HG03060 (cell line): Measurements from ENCODE around the gene SLC34A3.
A peak's percentile ranks its signal among the peaks of the same experiment; 100 is the strongest.

ENCODE experiments used
- ATAC-seq: cut with Tn5 transposase; IDR thresholded peaks from one replicate; pipeline ENCODE4 v1.9.1; 2021; ENCODE audit warnings: low read depth, moderate number of reproducible peaks; ENCODE audit not compliant: unreplicated experiment

The SLC34A3 gene

DNA sequence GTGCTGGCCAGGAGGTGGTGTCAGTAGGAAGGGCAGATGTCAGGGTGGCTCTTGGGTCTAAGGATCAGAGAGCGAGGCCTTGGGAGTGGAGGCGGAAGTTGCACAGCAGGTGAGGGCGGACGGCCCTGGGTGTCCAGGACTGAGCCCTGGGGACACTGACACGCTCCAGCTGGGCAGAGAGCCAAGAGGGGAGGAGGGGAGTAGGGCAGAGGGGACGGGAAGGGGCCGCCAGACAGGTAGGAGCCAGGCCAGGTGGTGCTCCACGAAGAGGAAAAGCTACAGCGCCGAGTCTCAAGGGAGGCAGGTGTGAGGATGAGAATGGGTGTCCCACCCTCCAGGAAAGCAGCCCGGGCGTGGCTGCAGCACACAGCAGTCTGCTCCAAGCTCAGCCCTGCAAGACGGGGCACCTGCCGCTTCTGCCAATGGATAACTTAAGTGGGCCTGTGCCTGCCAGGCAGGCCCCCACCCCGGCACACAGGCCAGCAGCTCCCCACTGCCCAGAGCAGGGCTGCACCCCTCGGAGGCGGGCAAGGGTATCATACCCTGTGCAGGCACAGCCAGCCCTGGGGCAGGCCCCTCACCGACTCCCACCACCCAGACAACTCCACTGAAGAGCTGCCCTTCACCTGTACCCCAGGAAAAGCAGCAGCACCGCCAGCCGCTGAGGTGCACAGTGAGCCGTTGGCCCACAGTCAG lies 35.0 kb upstream of the SLC34A3 start:
- no peak for ATAC-seq

- no peak for ATAC-seq
Measured at GRCh38 chr9:137198051-137198901, 32.4 kb upstream of the SLC34A3 start.

- ATAC-seq: no peak
Measured at GRCh38 chr9:137198902-137199283, 31.8 kb upstream of the SLC34A3 start.

- no peak for ATAC-seq
Measured at GRCh38 chr9:137199411-137200121, 31.1 kb upstream of the SLC34A3 start.

DNA sequence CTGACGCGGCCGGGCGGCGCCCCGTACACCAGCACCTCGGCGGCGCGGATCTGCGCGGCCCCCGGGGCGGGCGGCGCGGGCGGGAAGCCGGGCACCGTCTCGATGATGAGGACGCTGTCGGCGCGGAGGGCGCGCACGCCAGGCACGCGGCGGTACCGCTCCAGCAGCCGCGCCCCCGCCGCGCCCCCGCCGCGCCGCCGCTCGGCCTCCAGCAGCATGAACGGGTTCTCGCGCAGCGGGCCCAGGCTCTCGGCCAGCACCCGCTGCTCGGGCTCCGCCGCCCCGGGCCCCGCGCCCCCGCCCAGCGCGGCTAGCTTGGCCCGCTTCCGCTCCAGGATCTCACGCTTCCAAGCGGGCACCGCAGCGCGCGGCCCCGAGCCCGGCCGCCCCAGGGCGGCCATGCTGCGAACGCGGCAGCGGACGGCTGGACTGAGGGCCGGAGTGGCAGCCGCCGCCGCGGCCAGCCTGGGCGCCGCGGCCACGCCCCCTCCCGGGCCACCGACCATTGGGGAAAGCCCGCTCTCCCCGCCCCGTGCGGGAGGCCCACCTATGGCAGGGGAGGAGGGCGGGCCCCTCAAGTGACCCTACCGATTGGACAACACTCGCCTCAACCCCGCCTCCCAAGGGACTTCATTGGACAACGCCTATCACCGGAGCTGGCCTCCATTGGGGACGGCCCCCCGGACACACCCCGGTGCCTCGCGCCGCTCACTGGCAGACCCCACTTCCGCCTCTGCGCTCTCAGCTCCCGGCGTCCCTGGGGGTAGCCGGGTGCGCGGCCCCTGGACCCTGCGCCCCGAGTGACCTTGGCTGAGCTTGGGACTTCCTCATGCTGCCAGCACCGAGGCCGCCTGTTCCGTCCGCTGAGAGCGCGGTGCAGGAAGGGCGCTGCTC lies 30.1 kb upstream of the SLC34A3 start, which contains the start of gene TPRN:
TSS of gene TPRN (minus strand) at position 431 of the 894 bp plus-strand sequence. CDS start at position 401, 30 bp downstream.
- peak; percentile 75 for ATAC-seq

- ATAC-seq: no peak
Measured at GRCh38 chr9:137201205-137201868, 29.4 kb upstream of the SLC34A3 start.

- ATAC-seq: no peak
Measured at GRCh38 chr9:137202966-137203365, 27.7 kb upstream of the SLC34A3 start.

GRCh38 chr9:137204731-137205125 lies 26.0 kb upstream of the SLC34A3 start:
- ATAC-seq: no peak

DNA sequence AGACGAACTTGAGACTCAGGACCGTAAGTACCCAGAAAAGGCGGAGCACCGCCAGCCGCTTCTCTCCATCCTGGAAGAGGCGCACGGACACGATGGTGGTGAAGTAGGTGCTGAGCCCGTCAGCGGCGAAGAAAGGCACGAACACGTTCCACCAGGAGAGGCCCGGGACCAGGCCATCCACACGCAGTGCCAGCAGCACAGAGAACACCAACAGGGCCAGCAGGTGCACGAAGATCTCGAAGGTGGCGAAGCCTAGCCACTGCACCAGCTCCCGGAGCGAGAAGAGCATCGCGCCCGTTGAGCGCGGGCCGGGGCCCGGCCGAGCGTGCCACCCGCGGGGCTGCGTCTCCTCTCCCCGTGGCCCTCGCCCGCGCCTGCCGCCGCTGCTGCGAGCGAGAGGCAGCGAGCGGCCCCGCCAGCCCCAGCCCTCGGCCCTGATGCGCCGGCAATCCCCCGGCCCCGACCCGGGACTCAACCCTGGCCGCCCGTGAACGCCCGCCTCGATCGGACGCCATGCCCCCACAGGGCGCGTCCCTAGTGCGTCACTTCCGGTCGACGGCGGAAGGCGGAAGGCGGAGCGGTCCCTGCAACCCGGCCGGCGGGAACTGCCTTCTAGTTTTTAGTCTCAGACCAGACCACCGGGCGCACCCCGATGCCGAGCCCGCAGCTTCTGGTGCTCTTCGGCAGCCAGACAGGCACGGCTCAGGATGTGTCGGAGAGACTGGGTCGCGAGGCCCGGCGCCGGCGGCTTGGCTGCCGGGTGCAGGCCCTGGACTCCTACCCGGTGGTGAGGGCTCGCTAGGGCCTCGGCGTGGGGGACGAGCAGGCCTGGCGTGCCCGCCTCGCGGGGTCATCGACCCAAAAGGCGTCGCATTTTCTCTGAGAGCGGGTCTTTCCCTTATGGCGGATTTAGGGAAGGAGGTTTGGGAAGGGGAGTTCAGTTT lies 25.3 kb upstream of the SLC34A3 start, which contains the start of the genes NDOR1 and TMEM203:
TSS of gene NDOR1 (plus strand) at position 575 of the 944 bp plus-strand sequence. CDS start at position 653, 78 bp downstream.
TSS of gene TMEM203 (minus strand) at position 523 of the 944 bp plus-strand sequence. CDS start at position 289, 234 bp downstream.
- no peak for ATAC-seq

- no peak for ATAC-seq
Measured at GRCh38 chr9:137206602-137207001, 24.1 kb upstream of the SLC34A3 start.

GRCh38 chr9:137211532-137211931 lies 19.2 kb upstream of the SLC34A3 start:
- no peak for ATAC-seq

GRCh38 chr9:137212520-137212919 lies 18.2 kb upstream of the SLC34A3 start:
- no peak for ATAC-seq

DNA sequence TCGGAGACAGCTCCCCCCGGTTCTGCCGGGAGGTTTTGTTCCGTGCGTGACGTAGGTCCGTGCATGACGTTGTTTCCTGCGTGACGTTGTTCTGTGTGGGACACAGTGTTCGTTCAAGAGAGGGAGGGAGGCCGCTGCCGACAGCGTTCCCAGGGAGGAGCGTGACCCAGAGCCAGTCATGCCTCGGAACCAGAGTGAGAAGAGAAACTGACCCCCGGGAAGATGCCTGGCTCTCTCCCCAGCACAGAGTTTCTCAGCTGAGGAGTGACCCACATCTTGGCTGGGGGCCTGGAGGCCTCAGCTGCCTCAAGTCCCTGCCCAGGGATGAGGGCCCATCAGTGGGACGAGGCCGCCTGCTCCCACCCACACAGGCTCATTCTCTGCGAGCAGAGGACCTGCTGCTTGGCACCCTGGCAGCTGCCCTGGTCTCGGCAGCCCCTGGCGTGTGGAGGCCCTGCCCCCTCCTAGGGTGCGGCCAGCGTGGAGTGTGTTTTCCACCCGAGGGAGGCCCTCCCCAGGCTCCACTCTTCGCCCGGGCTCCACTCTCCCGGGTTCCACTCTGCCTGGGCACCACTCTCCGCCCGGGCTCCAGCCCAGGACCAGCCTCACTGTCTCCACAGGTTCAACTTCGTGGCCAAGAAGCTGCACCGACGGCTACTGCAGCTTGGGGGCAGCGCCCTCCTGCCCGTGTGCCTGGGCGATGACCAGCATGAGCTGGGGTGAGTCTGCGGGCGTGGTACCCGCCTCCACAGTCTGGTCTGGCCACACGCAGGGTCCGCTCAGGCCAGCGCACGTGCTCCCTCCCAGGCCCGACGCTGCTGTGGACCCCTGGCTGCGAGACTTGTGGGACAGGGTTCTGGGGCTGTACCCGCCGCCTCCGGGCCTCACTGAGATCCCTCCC lies 17.3 kb upstream of the SLC34A3 start:
- no peak for ATAC-seq

DNA sequence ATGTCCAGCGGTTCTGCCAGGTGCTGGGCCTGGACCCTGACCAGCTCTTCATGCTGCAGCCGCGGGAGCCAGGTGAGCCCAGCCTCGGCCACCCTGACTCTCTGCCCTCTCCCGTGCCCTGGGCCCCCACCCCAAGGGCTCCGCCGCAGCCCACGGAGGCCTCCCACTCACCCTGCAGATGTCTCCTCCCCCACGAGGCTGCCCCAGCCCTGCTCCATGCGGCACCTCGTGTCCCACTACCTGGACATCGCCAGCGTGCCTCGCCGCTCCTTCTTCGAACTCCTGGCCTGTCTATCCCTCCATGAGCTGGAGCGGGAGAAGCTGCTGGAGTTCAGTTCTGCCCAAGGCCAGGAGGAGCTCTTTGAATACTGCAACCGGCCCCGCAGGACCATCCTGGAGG lies 16.1 kb upstream of the SLC34A3 start:
- no peak for ATAC-seq

DNA sequence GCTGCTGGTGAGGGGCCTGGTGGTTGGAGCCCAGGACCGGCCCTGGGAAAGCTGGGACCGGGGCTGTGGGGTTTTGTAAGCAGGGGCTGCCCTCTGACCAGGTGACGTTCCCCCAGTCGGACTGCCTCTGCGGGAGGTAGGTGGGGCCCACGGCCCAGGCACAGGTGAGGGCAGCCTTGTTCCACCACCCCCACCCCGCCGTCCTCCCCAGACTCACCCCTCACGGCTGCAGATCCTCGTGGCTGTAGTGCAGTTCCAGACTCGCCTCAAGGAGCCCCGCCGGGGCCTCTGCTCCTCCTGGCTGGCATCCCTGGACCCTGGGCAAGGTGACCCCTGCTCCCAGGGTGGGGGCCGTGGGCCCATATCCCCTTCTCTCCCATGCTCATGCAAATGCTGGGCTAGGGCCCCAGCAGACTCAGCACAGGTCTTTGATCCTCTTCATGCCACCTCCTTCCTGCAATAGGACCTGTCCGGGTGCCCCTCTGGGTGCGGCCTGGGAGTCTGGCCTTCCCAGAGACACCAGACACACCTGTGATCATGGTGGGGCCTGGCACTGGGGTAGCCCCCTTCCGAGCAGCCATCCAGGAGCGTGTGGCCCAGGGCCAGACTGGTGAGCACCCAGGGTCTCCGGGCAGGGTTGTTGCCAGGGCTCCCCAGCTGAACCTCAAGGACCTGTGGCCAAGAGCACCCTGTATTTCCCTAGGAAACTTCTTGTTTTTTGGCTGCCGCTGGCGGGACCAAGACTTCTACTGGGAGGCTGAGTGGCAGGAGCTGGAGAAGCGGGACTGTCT lies 15.3 kb upstream of the SLC34A3 start:
- no peak for ATAC-seq

DNA sequence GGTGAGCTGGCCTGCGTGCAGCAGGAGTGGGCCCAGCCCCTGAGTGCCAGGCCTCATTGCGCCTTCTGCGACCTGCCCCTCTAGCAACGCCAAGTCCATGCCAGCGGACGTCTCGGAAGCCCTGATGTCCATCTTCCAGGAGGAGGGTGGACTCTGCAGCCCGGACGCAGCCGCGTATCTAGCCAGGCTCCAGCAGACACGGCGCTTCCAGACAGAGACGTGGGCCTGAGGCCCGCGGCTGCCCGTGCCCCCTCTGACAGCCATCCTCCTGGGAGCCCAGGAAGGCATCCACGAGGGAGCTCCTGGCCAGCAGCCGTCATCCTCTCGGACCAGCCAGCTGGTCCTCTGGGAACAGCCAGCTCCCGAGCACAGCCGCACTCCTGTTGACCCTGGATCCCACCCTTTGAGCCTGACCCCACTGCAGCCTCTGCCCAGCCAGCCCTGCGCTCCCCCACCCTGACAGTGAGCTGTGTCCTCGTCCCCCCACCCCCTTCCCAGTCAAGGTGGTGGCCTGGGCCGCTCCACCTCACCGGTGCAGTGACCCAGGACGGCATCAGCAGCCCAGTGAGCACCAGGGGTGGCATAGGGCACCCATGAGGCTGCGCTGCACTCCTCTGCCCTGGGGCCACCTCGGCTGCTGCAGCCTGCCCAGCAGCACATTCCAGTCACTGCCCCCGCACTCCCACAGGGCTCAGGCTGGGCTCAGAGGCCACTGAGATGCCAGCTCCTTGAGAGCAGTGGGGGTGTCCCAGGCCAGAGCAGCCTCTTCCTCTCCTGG lies 14.3 kb upstream of the SLC34A3 start:
- ATAC-seq: no peak
